ENCODE results near the gene GSTM2. TPM values are rescaled to one million over a fixed set of nuclear protein-coding genes. Genes with fewer than 3 reads are reported as not detected.
A peak's percentile ranks its signal among the peaks of the same experiment; 100 is the strongest.

Gene GSTM2
- total and polyA plus RNA-seq, 2 experiments from 2014 or later, result 78.5 to 117 TPM

- DNase-seq (ENCODE audit: low read depth in 1 of 2, low spot score in 1 of 2), result no peak
- Histone ChIP-seq H3K9me3 (ENCODE audit: low read depth) (no peaks in the 10 kb centered on the region), H3K27ac (no peak overlapping the region), H3K27me3 (no peaks in the 10 kb centered on the region), H3K36me3 (no peaks in the 10 kb centered on the region), H3K4me3 (no peak overlapping the region), H3K4me1 (ENCODE audit: low read depth) (no peaks in the 10 kb centered on the region)
- TF ChIP-seq CTCF (IDR thresholded peaks at IDR 0.05; ENCODE audit: low read depth, low read length), result no peak
Observed at GRCh38 chr1:109716570-109717090, 48.8 kb downstream of the GSTM2 start.

GRCh38 chr1:109717729-109718128 lies 49.9 kb downstream of the GSTM2 start:
- DNase-seq (ENCODE audit: low read depth in 1 of 2, low spot score in 1 of 2), result no peak
- no peaks in the 10 kb centered on the region for H3K9me3 ChIP-seq (ENCODE audit: low read depth)
- H3K27me3 ChIP-seq, result no peaks in the 10 kb centered on the region
- H3K27ac ChIP-seq, result no peak overlapping the region
- no peak overlapping the region for H3K4me3 ChIP-seq
- no peaks in the 10 kb centered on the region for H3K36me3 ChIP-seq
- H3K4me1 ChIP-seq (ENCODE audit: low read depth), result no peaks in the 10 kb centered on the region
- TF ChIP-seq CTCF (IDR thresholded peaks at IDR 0.05; ENCODE audit: low read depth, low read length), result no peak

GRCh38 chr1:109718495-109718894 lies 50.6 kb downstream of the GSTM2 start:
- H3K27ac ChIP-seq, result no peak overlapping the region
- no peak for DNase-seq (ENCODE audit: low read depth in 1 of 2, low spot score in 1 of 2)
- no peaks in the 10 kb centered on the region for H3K9me3 ChIP-seq (ENCODE audit: low read depth)
- no peaks in the 10 kb centered on the region for H3K4me1 ChIP-seq (ENCODE audit: low read depth)
- TF ChIP-seq CTCF (IDR thresholded peaks at IDR 0.05; ENCODE audit: low read depth, low read length), result no peak
- H3K27me3 ChIP-seq, result no peaks in the 10 kb centered on the region
- no peaks in the 10 kb centered on the region for H3K36me3 ChIP-seq
- no peak overlapping the region for H3K4me3 ChIP-seq

GRCh38 chr1:109719337-109719837 lies 51.5 kb downstream of the GSTM2 start:
- peak in 1 of 2 donors; percentile 61 for DNase-seq (ENCODE audit: low read depth in 1 of 2, low spot score in 1 of 2)

GRCh38 chr1:109721042-109721441 lies 53.2 kb downstream of the GSTM2 start:
- no peak overlapping the region for H3K27ac ChIP-seq
- DNase-seq (ENCODE audit: low read depth in 1 of 2, low spot score in 1 of 2), result peak in 1 of 2 donors; percentile 72
- no peaks in the 10 kb centered on the region for H3K27me3 ChIP-seq
- H3K36me3 ChIP-seq, result no peaks in the 10 kb centered on the region
- H3K4me1 ChIP-seq (ENCODE audit: low read depth), result no peaks in the 10 kb centered on the region
- no peak for TF ChIP-seq CTCF (IDR thresholded peaks at IDR 0.05; ENCODE audit: low read depth, low read length)
- no peak overlapping the region for H3K4me3 ChIP-seq
- no peaks in the 10 kb centered on the region for H3K9me3 ChIP-seq (ENCODE audit: low read depth)

More at GRCh38 chr1:109719337-109719837, 51.5 kb downstream of the GSTM2 start:
- no peak overlapping the region for H3K4me3 ChIP-seq
- no peak for TF ChIP-seq CTCF (IDR thresholded peaks at IDR 0.05; ENCODE audit: low read depth, low read length)
- no peak overlapping the region for H3K27ac ChIP-seq
- no peaks in the 10 kb centered on the region for H3K9me3 ChIP-seq (ENCODE audit: low read depth)
- no peaks in the 10 kb centered on the region for H3K4me1 ChIP-seq (ENCODE audit: low read depth)
- H3K27me3 ChIP-seq, result no peaks in the 10 kb centered on the region
- H3K36me3 ChIP-seq, result no peaks in the 10 kb centered on the region
